ENCODE measurements around the gene EMC8. TPM values are rescaled to one million over a fixed set of nuclear protein-coding genes. Genes with fewer than 3 reads are reported as not detected.

The EMC8 gene
- total RNA-seq, 1 experiment from 2014 or later: 73.0 TPM

GRCh38 chr16:85846461-85846860 is 47.1 kb upstream of the EMC8 start:
- Histone ChIP-seq H3K9ac (ENCODE audit: low read length) (no peak overlapping the region), H2AFZ (ENCODE audit: low read depth, low read length, poor library complexity, severe bottlenecking) (no peak overlapping the region), H3K4me3 (replicated peaks in 1 of 2; ENCODE audit: low read depth in 1 of 2, low read length in 2 of 2) (no peak overlapping the region), H3K9me3 (ENCODE audit: control insufficient read depth in 1 of 2, insufficient read depth in 1 of 2, low read depth in 1 of 2, low read length in 2 of 2) (no peaks in the 10 kb centered on the region), H3K4me2 (ENCODE audit: low read length) (no peak overlapping the region), H3K9me2 (ENCODE audit: insufficient read depth) (no peaks in the 10 kb centered on the region), H3K27me3 (ENCODE audit: insufficient read depth, low read length) (0 out of 2 replicates have a peak, but pooled peaks cover 16% of the 10 kb centered on the region), H3K27ac (ENCODE audit: low read depth, low read length) (no peak overlapping the region), H3K79me2 (ENCODE audit: insufficient read depth, low read length) (no peaks in the 10 kb centered on the region), H3K4me1 (ENCODE audit: control insufficient read depth in 1 of 2, insufficient read depth in 2 of 2, low read length in 2 of 2) (no peaks in the 10 kb centered on the region), H3K36me3 (ENCODE audit: control insufficient read depth in 1 of 2, insufficient read depth in 2 of 2, low read length in 2 of 2) (no peaks in the 10 kb centered on the region), H4K20me1 (ENCODE audit: insufficient read depth) (no peaks in the 10 kb centered on the region)
- BruUV-seq (replicated peaks): no TSS peak
- no peak for TF ChIP-seq ZFX (IDR thresholded peaks at IDR 0.05)
- TF ChIP-seq, protein P1, sequence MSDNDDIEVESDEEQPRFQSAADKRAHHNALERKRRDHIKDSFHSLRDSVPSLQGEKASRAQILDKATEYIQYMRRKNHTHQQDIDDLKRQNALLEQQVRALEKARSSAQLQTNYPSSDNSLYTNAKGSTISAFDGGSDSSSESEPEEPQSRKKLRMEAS (IDR thresholded peaks at IDR 0.05): no peak
- TF ChIP-seq SIN3A (IDR thresholded peaks at IDR 0.05; ENCODE audit: low read depth): no peak
- no peak for TF ChIP-seq TCF7L2 (IDR thresholded peaks at IDR 0.05; ENCODE audit: borderline replicate concordance, extremely low read depth, insufficient read depth, insufficient read length)
- TF ChIP-seq CBX3 (IDR thresholded peaks at IDR 0.05; ENCODE audit: low read depth): no peak
- no peak for TF ChIP-seq EGR1 (IDR thresholded peaks at IDR 0.05; ENCODE audit: low read depth)
- no peak for TF ChIP-seq ELF1 (IDR thresholded peaks at IDR 0.05; ENCODE audit: borderline replicate concordance, low read depth)
- no peak for TF ChIP-seq POLR2AphosphoS5 (IDR thresholded peaks at IDR 0.05; ENCODE audit: low read depth, low read length)
- TF ChIP-seq ZBTB33 (IDR thresholded peaks at IDR 0.05; ENCODE audit: extremely low read depth, insufficient replicate concordance, low read length): no peak
- no peak for TF ChIP-seq POLR2A (IDR thresholded peaks at IDR 0.05; ENCODE audit: borderline replicate concordance, extremely low read depth, insufficient read depth, insufficient read length)
- no peak for TF ChIP-seq CEBPB (IDR thresholded peaks at IDR 0.05; ENCODE audit: low read depth)
- no peak for TF ChIP-seq FOSL1 (IDR thresholded peaks at IDR 0.05; ENCODE audit: low read depth)
- TF ChIP-seq SRF (IDR thresholded peaks at IDR 0.05; ENCODE audit: low read depth): no peak
- no peak for TF ChIP-seq ZNF274 (IDR thresholded peaks at IDR 0.05; ENCODE audit: low read depth, low read length)
- no peak for TF ChIP-seq YY1 (IDR thresholded peaks at IDR 0.05; ENCODE audit: extremely low read depth, insufficient replicate concordance, low read depth, low read length)
- no peak for TF ChIP-seq JUND (IDR thresholded peaks at IDR 0.05)
- no peak for TF ChIP-seq EZH2 (IDR thresholded peaks at IDR 0.05)
- no peak for TF ChIP-seq SP1 (IDR thresholded peaks at IDR 0.05; ENCODE audit: low read depth)
- TF ChIP-seq, protein P2, sequence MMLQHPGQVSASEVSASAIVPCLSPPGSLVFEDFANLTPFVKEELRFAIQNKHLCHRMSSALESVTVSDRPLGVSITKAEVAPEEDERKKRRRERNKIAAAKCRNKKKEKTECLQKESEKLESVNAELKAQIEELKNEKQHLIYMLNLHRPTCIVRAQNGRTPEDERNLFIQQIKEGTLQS (IDR thresholded peaks at IDR 0.05): no peak
- no peak for TF ChIP-seq CTCF (IDR thresholded peaks at IDR 0.05 in 2 of 3, conservative IDR thresholded peaks at IDR 0.05 in 1 of 3; ENCODE audit: borderline replicate concordance in 1 of 3, insufficient read depth in 1 of 3, low read depth in 2 of 3, low read length in 2 of 3)
- no peak for ATAC-seq
- DNase-seq (ENCODE audit: low read depth, low spot score): no peak
- ChIA-PET POLR2A (no interaction called here), RAD21 (ENCODE audit: low non-redundant PET in 1 of 2, low total read pairs in 2 of 2, uncharacterized antibody in 2 of 2, unreplicated experiment in 2 of 2) (no interaction called here), CTCF (no interaction called here)
- intact Hi-C loops (cut with micrococcal nuclease): no loop called here
